IMR-90 (cell line): ENCODE data around the gene B3GALT4. TPM values are rescaled to one million over a fixed set of nuclear protein-coding genes. Genes with fewer than 3 reads are reported as not detected.
A peak's percentile ranks its signal among the peaks of the same experiment; 100 is the strongest.

Experiments
- ATAC-seq: fragments of 200-7000 bp; cut with Tn5 transposase; 2 replicates; pipeline ENCODE4 v1.9.1; 2020; ENCODE audit warnings: low read depth, mild to moderate bottlenecking, moderate library complexity
- BruUV-seq: library from RNA; stranded (reverse); fragments of 400-500 nt; replicated peaks from 2 replicates; lab custom pipeline; 2021; lab: Mats Ljungman, UMichigan
- CTCF ChIA-PET: fragments of 300-600 bp; formaldehyde crosslinking; extraction: SDS; loops from one replicate; lab custom pipeline; 2021; ENCODE audit warnings: antibody characterized with exemption; lab: Yijun Ruan, JAX
- POLR2A ChIA-PET: fragments of 300-600 bp; sonication (Branson Sonifier 250); formaldehyde crosslinking; loops from one replicate; lab custom pipeline; 2022; ENCODE audit warnings: antibody characterized with exemption; ENCODE audit not compliant: unreplicated experiment; lab: Charles Lee
- DNase-seq: peaks from one replicate; pipeline ENCODE4 v3.0.0; 2013
- H2AFZ ChIP-seq: replicated peaks from 2 replicates; pipeline ENCODE3; 2013; ENCODE audit warnings: low read length, mild to moderate bottlenecking; ENCODE audit not compliant: poor library complexity
- H2AK5ac ChIP-seq: 2 replicates; pipeline ENCODE4 v1.6.1; 2013; ENCODE audit warnings: low read depth, low read length, inconsistent platforms
- H2AK9ac ChIP-seq: replicated peaks from 2 replicates; pipeline ENCODE3; 2013; ENCODE audit warnings: mild to moderate bottlenecking, low read depth, low read length, moderate library complexity; ENCODE audit not compliant: poor library complexity
- H2BK120ac ChIP-seq: 2 replicates; pipeline ENCODE4 v1.6.1; 2013; ENCODE audit warnings: low read depth, low read length, inconsistent platforms
- H2BK15ac ChIP-seq: 3 replicates; pipeline ENCODE4 v1.6.1; 2013; ENCODE audit warnings: low read depth, low read length, inconsistent platforms
- H2BK20ac ChIP-seq: 2 replicates; pipeline ENCODE4 v1.6.1; 2013; ENCODE audit warnings: low read depth, mild to moderate bottlenecking, inconsistent platforms, low read length, moderate library complexity
- H2BK5ac ChIP-seq: 2 replicates; pipeline ENCODE4 v1.6.1; 2013; ENCODE audit warnings: mild to moderate bottlenecking, low read depth, low read length, inconsistent platforms; ENCODE audit not compliant: poor library complexity, severe bottlenecking
- H3K14ac ChIP-seq: replicated peaks from 2 replicates; pipeline ENCODE4 v1.6.1; 2013; ENCODE audit warnings: low read depth, low read length, inconsistent platforms
- H3K18ac ChIP-seq: 2 replicates; pipeline ENCODE4 v1.6.1; 2013; ENCODE audit warnings: low read depth, low read length, control low read depth
- H3K23ac ChIP-seq: 2 replicates; pipeline ENCODE4 v1.6.1; 2013; ENCODE audit warnings: low read depth, low read length, inconsistent platforms
- H3K27ac ChIP-seq: 2 replicates; pipeline ENCODE4 v1.5.1; 2013; ENCODE audit warnings: mild to moderate bottlenecking, control low read depth, low read length; ENCODE audit not compliant: insufficient read depth
- H3K27me3 ChIP-seq: 2 replicates; pipeline ENCODE4 v1.6.1; 2013; ENCODE audit warnings: low read length; ENCODE audit not compliant: control insufficient read depth, insufficient read depth
- H3K36me3 ChIP-seq: 2 replicates; pipeline ENCODE4 v1.6.1; 2013; ENCODE audit warnings: low read length, mixed read lengths; ENCODE audit not compliant: control insufficient read depth, insufficient read depth
- H3K4ac ChIP-seq: 2 replicates; pipeline ENCODE4 v1.6.1; 2013; ENCODE audit warnings: low read depth, low read length, inconsistent platforms
- H3K4me1 ChIP-seq: 2 replicates; pipeline ENCODE4 v1.6.1; 2013; ENCODE audit warnings: low read length, mixed read lengths; ENCODE audit not compliant: control insufficient read depth, insufficient read depth
- H3K4me2 ChIP-seq: 2 replicates; pipeline ENCODE4 v1.6.1; 2013; ENCODE audit warnings: low read depth, mild to moderate bottlenecking, control low read depth, low read length, moderate library complexity
- H3K4me3 ChIP-seq: 2 replicates; pipeline ENCODE4 v1.5.1; 2013; ENCODE audit warnings: low read depth, mild to moderate bottlenecking, control low read depth, low read length, moderate library complexity; ENCODE audit not compliant: insufficient read depth
- H3K56ac ChIP-seq: 2 replicates; pipeline ENCODE4 v1.6.1; 2013; ENCODE audit warnings: low read length, inconsistent platforms; ENCODE audit not compliant: insufficient read depth; ENCODE audit errors: extremely low read depth
- H3K79me1 ChIP-seq, 2 experiments: 2 replicates each; pipeline ENCODE4 v1.6.1; 2013; ENCODE audit warnings: low read length in 2 of 2, inconsistent platforms in 1 of 2, low read depth in 1 of 2
- H3K9ac ChIP-seq: 2 replicates; pipeline ENCODE4 v1.6.1; 2013; ENCODE audit warnings: low read depth, low read length, control low read depth
- H3K9me1 ChIP-seq: 2 replicates; pipeline ENCODE4 v1.6.1; 2013; ENCODE audit warnings: low read length, inconsistent platforms; ENCODE audit not compliant: insufficient read depth
- H3K9me3 ChIP-seq: 2 replicates; pipeline ENCODE4 v1.6.1; 2013; ENCODE audit warnings: low read length; ENCODE audit not compliant: control insufficient read depth, insufficient read depth
- H4K20me1 ChIP-seq: 2 replicates; pipeline ENCODE4 v1.6.1; 2013; ENCODE audit warnings: low read length, inconsistent platforms; ENCODE audit not compliant: insufficient read depth
- H4K5ac ChIP-seq: 2 replicates; pipeline ENCODE4 v1.6.1; 2013; ENCODE audit warnings: mild to moderate bottlenecking, low read depth, low read length, control low read depth
- H4K8ac ChIP-seq, 2 experiments: 2 replicates each; pipeline ENCODE4 v1.6.1; 2013; ENCODE audit warnings: low read depth in 2 of 2, low read length in 2 of 2, control low read depth in 1 of 2, inconsistent platforms in 1 of 2
- H4K91ac ChIP-seq: 2 replicates; pipeline ENCODE4 v1.6.1; 2013; ENCODE audit warnings: low read depth, low read length, inconsistent platforms; ENCODE audit not compliant: insufficient read depth
- BHLHE40 ChIP-seq: fragments of 150-350 bp; IDR thresholded peaks from 2 replicates; pipeline ENCODE4 v1.6.1; 2016; ENCODE audit warnings: mild to moderate bottlenecking, low read depth, low read length
- CEBPB ChIP-seq: IDR thresholded peaks from 2 replicates; pipeline ENCODE4 v1.6.1; 2012; ENCODE audit warnings: low read depth, low read length, improper control_type of control experiment
- FOS ChIP-seq: fragments of 150-350 bp; IDR thresholded peaks from 2 replicates; pipeline ENCODE4 v1.6.1; 2016; ENCODE audit warnings: low read depth, low read length
- MAZ ChIP-seq: IDR thresholded peaks from 2 replicates; pipeline ENCODE4 v1.6.1; 2012; ENCODE audit warnings: low read depth, mild to moderate bottlenecking, low read length, improper control_type of control experiment, moderate library complexity, borderline replicate concordance
- NFE2L2 ChIP-seq: fragments of 150-350 bp; IDR thresholded peaks from 2 replicates; pipeline ENCODE4 v1.6.1; 2016; ENCODE audit warnings: low read depth, mild to moderate bottlenecking, low read length
- POLR2A ChIP-seq: IDR thresholded peaks from 2 replicates; pipeline ENCODE4 v1.6.1; 2012; ENCODE audit warnings: mild to moderate bottlenecking, low read depth, low read length
- RCOR1 ChIP-seq: IDR thresholded peaks from 2 replicates; pipeline ENCODE4 v1.6.1; 2012; ENCODE audit warnings: mild to moderate bottlenecking, low read length, improper control_type of control experiment; ENCODE audit not compliant: insufficient replicate concordance
- SMC3 ChIP-seq: fragments of 150-350 bp; IDR thresholded peaks from 2 replicates; pipeline ENCODE4 v1.6.1; 2016; ENCODE audit warnings: low read depth, mild to moderate bottlenecking, antibody characterized with exemption, low read length, moderate library complexity
- WGBS, 2 experiments: methylation state at CpG; one replicate each; pipeline versions ENCODE4 v1.1.5 to v1.1.7; 2013; ENCODE audit warnings: missing lambda C conversion rate in 2 of 2; ENCODE audit not compliant: insufficient read length in 1 of 2; ENCODE audit errors: extremely low coverage in 2 of 2; 5-methylcytosine and 5-hydroxymethylcytosine counted together
- dilution Hi-C: fragments of 300-500 bp; cut with HindIII; formaldehyde crosslinking; loops from one replicate; pipeline ENCODE4 v1.14.3; 2018; ENCODE audit warnings: low sequenced_read_pairs; ENCODE audit not compliant: unreplicated experiment
- in situ Hi-C: fragments of 300-500 bp; cut with MboI; formaldehyde crosslinking; loops from 3 replicates; pipeline ENCODE4 v1.14.3; 2019; ENCODE audit warnings: low sequenced_read_pairs, inconsistent platforms, mixed read lengths
- intact Hi-C: fragments of 100-400 bp; cut with micrococcal nuclease; formaldehyde crosslinking; loops from 2 replicates; pipeline ENCODE4 v1.10.0; 2022
- polyA plus RNA-seq, 3 experiments: library from polyadenylated mRNA; depleted of rRNA; stranded (reverse); fragments of >200 nt; gene quantifications; 2 replicates each; pipeline ENCODE4 v1.2.3, GENCODE V29; 2012; ENCODE audit warnings: low replicate concordance in 1 of 3
- total RNA-seq: library from RNA; depleted of rRNA; stranded (reverse); fragments of >200 nt; gene quantifications from 2 replicates; pipeline ENCODE4 v1.2.3, GENCODE V29; 2012

The B3GALT4 gene
- total and polyA plus RNA-seq, 2 of the 4 experiments (the other 2 are of a cell fraction): 0.70 to 0.72 TPM

DNA sequence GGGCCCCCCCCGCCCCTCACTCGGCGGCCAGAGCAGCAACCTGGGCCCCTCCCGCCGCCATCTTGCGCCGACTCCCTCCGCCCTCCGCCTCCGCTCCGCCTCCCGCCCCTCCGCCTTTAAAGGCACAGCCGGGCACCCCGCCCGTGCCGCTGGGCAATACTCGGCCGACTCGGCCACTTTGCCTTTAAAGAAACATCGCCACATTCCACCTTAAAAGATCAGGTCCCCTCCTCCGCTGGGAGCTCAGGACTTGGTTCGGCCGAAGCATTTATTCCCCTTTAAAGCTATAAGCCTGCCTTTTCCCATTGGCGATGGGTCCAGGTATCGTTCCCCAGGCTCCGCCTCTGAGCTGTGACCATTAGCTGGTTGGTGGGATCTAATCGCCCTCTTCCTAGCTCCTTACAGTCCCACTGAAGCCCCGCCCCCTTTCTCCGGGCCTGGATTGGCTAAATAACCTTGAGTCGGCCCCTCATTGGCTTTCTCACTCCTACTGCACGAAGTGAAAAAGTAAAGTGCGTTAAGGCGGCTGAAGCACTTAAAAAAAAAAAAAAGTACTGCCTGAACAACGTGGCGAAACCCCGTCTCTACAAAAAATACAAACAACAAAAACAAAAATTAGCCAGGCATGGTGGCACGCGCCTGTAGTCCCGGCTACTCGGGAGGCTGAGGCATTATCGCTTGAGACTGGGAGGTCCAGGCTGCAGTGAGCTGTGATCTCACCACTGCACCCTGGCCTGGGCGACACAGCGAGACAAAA lies 40.9 kb downstream of the B3GALT4 start, which contains the start of gene ZBTB22:
Gene ZBTB22, minus strand, starts transcription at position 76 of the 757 bp plus-strand sequence. CDS start 828 bp downstream, outside the sequence.
- peak within 1 kb of the TSS; percentile 76; the same call in 1 of the 2 replicates for H2BK120ac ChIP-seq
- peak within 1 kb of the TSS; percentile 40 to 69; a peak in 3 of 4 replicates for H4K8ac ChIP-seq
- H3K36me3 ChIP-seq: peaks cover 28% of the 10 kb centered on the region
- H3K23ac ChIP-seq: peak within 1 kb of the TSS; percentile 71; the same call in 1 of the 2 replicates
- no peaks in the 10 kb centered on the region for H3K9me3 ChIP-seq
- peak within 1 kb of the TSS; percentile 85 for H3K4ac ChIP-seq
- H2AK5ac ChIP-seq: peak within 1 kb of the TSS; percentile 81; the same call in 1 of the 2 replicates
- H4K20me1 ChIP-seq: peaks cover 10% of the 10 kb centered on the region
- peak within 1 kb of the TSS; percentile 55 for H3K4me3 ChIP-seq
- in situ Hi-C loops (no loop called here), intact Hi-C loops (no loop called here), dilution Hi-C loops (no loop called here)
- H4K5ac ChIP-seq: peak within 1 kb of the TSS; percentile 29
- peak within 1 kb of the TSS; percentile 8; the same call in 1 of the 2 replicates for H3K18ac ChIP-seq
- peak within 1 kb of the TSS; percentile 50 for H3K9ac ChIP-seq
- WGBS, 2 experiments: 3% methylated on average over 12 of the region's 44 CpGs; no CpG with 5 or more reads in 1 of the 2 experiments
- ChIA-PET CTCF (no interaction called here), POLR2A (interaction anchor here (0.7 to 1.5 kb wide), 3 partner anchors 29 to 105 kb away, joined by 3 to 7 read pairs (median 6); partner anchors contain the start of genes PFDN6 and WDR46)
- H2BK15ac ChIP-seq: peak within 1 kb of the TSS; percentile 30; the same call in 1 of the 3 replicates
- peak within 1 kb of the TSS; percentile 98 for H3K27ac ChIP-seq
- peaks cover 35% of the 10 kb centered on the region for H3K4me1 ChIP-seq
- ATAC-seq (peak; percentile 74), DNase-seq (peak; percentile 99)
- peak within 1 kb of the TSS; percentile 97 for H2BK5ac ChIP-seq
- peaks cover 22% of the 10 kb centered on the region for H3K9me1 ChIP-seq
- peak within 1 kb of the TSS; percentile 59 for H2AK9ac ChIP-seq
- peak within 1 kb of the TSS; percentile 70 for H3K4me2 ChIP-seq
- BruUV-seq: no TSS peak
- H2AFZ ChIP-seq: peak within 1 kb of the TSS; percentile 85
- 0 out of 2 replicates have a peak within 1 kb of the TSS, but pooled peaks have one; percentile 26 for H3K56ac ChIP-seq
- peaks cover 36 to 81% of the 10 kb centered on the region in 2 experiments for H3K79me1 ChIP-seq
- H2BK20ac ChIP-seq: 0 out of 2 replicates have a peak within 1 kb of the TSS, but pooled peaks have one; percentile 33
- peak within 1 kb of the TSS; percentile 65 for H3K14ac ChIP-seq
- H4K91ac ChIP-seq: peak within 1 kb of the TSS; percentile 7
- TF ChIP-seq CEBPB (no peak), POLR2A (peak; percentile 53; the same call in 1 of the 2 replicates), NFE2L2 (no peak), MAZ (peak; percentile 95), SMC3 (no peak), FOS (no peak), RCOR1 (no peak), BHLHE40 (peak; percentile 63)
- no peaks in the 10 kb centered on the region for H3K27me3 ChIP-seq
